Measurements from ENCODE around the gene GAA.
A peak's percentile ranks its signal among the peaks of the same experiment; 100 is the strongest.

GAA gene

DNA sequence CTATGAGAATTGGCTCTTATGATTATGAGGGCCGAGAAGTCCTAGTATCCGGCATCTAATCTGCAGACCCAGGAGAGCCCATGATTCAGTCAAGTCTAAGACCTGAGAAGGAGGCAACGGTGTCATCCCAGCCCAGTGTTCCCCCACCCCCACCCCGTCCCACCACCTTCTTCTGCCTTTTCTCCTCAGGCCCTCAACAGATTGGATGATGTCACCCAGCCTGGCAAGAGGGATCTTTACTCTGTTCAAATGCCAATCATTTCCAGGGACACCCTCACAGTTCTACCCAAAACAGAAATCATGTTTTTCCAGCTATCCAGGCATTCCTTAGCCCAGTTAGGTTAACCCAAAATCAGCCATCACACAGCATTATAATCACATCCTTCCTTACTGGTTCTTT is 10.0 kb upstream of the GAA start:
- peak overlapping the region in 1 of 11 experiments; percentile 72; a peak in 2 of 22 replicates for H3K9ac ChIP-seq
- H3K4me3 ChIP-seq = no peak overlapping the region
- TF ChIP-seq Cebpa-rat (IDR thresholded peaks at IDR 0.05) = no peak
- H3K9me3 ChIP-seq (replicated peaks in 1 of 11) = no peaks in the 10 kb centered on the region
- H3K4me2 ChIP-seq = peak overlapping the region in 4 of 11 experiments; percentile 73 to 85 (median 77); a peak in 6 of 22 replicates
- H3K27me3 ChIP-seq = 0 out of 22 replicates have a peak, but pooled peaks cover 0 to under 1% (median 0%) of the 10 kb centered on the region in 11 experiments
- no peaks in the 10 kb centered on the region for H3K36me3 ChIP-seq
- 0 out of 22 replicates have a peak, but pooled peaks cover 0 to 5% (median 0%) of the 10 kb centered on the region in 11 experiments for H4K20me1 ChIP-seq
- H3K27ac ChIP-seq = peak overlapping the region in 4 of 11 experiments; percentile 76 to 89 (median 80); a peak in 7 of 22 replicates
- peaks cover 0 to 45% (median 20%) of the 10 kb centered on the region in 10 experiments; a peak in 14 of 20 replicates for H3K4me1 ChIP-seq

DNA sequence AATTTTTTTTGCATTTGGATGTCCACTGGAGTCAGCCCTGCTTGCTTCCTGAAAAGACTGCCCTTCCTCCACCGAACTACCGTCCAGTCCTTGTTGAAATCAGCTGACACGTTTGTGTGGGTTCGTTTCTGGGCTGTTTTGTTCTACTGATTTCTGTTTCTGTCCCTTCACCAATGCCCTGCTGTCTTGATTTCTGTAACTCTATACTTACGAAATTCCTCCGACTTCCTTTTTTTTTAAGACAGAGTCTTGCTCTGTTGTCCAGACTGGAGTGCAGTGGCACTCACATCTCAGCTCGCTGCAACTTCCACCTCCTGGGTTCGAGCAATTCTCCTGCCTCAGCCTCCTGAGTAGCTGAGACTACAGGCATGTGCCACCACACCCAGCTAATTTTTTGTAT is 8.4 kb upstream of the GAA start:
- no peaks in the 10 kb centered on the region for H3K27me3 ChIP-seq
- H3K9ac ChIP-seq = peak overlapping the region in 5 of 11 experiments; percentile 28 to 72 (median 52); a peak in 8 of 22 replicates
- H3K4me3 ChIP-seq = no peak overlapping the region
- H4K20me1 ChIP-seq = no peaks in the 10 kb centered on the region
- peak in 2 of 11 experiments; percentile 28 to 44; a peak in 1 of 22 replicates for TF ChIP-seq Cebpa-rat (IDR thresholded peaks at IDR 0.05)
- H3K9me3 ChIP-seq (replicated peaks in 1 of 11) = no peaks in the 10 kb centered on the region
- peaks cover 0 to 45% (median 20%) of the 10 kb centered on the region in 10 experiments; a peak in 13 of 20 replicates for H3K4me1 ChIP-seq
- H3K36me3 ChIP-seq = no peaks in the 10 kb centered on the region
- peak overlapping the region in 7 of 11 experiments; percentile 26 to 85 (median 73); a peak in 15 of 22 replicates for H3K4me2 ChIP-seq
- peak overlapping the region in 7 of 11 experiments; percentile 22 to 89 (median 76); a peak in 13 of 22 replicates for H3K27ac ChIP-seq

DNA sequence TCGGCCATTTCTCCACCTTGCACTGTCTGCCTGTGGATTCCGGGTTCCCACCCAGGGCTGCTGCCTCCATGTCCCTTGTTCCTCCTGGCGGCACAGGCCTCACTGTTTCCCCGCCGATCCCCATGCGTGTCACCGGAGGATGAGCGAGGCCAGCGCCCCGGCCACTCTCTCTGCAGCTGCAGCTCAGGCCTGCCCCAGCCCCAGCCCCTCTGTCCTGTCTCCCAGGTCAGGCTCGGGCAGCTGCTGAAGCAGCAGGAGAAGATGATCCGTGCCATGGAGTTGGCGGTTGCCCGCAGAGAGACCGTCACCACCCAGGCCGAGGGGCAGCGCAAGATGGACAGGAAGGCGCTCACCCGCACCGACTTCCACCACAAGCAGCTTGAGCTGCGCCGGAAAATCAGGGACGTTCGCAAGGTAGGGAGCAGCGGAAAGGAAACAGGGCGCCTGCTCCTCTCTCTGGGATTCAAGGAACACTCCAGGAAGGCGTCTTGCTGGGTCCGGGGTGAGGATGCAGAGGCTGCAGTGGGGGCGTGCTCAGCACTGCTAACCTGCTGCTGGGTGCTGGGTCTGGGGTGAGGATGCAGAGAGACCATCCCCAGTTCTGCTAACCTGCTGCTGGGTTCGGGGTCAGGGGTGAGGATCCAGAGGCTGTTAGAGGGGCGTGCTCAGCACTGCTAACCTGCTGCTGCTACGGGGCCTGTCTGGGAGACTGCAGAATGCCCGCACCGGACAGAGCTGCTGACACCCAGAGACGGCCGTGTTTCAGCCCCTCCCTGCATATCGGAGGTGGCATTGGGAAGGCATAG is 6.1 kb upstream of the GAA start:
- no peaks in the 10 kb centered on the region for H3K9me3 ChIP-seq (replicated peaks in 1 of 11)
- H4K20me1 ChIP-seq = no peaks in the 10 kb centered on the region
- no peaks in the 10 kb centered on the region for H3K27me3 ChIP-seq
- H3K27ac ChIP-seq = no peak overlapping the region
- no peak overlapping the region for H3K4me3 ChIP-seq
- no peak for TF ChIP-seq Cebpa-rat (IDR thresholded peaks at IDR 0.05)
- H3K4me1 ChIP-seq = peaks cover 10 to 53% (median 28%) of the 10 kb centered on the region in 10 experiments
- no peaks in the 10 kb centered on the region for H3K36me3 ChIP-seq
- no peak overlapping the region for H3K9ac ChIP-seq
- no peak overlapping the region; a peak in 1 of 22 replicates for H3K4me2 ChIP-seq

DNA sequence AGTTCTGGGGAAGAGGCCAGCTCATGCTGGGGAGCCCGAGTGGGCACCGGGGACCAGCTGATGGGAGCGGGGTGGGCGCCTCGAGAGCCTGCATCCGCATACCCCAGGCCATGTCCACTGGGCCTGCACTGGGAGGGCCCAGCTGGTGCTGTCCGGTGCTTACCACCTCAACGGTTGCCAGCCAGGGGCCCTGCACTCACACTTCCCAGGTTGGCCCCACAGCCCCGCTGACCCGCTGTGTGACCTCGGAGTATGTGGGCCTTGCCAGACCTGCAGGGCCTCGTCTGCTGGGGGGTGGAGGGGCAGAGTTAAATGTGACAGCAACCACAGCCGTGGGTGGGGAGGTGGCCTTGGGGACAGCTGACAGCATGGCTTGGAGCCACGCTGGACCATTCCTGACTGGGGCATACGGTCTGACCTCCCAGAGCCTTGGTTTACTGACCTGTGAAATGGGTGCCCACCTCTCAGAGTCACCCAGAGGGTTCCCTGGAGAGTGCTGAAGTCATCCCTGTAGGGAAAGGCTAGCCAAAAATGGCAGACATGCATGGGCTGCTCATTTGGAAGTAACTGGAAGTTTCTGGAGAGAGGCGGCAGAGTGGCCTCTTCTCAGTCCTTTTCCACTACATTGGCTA is 5.4 kb upstream of the GAA start:
- Histone ChIP-seq H4K20me1 (no peaks in the 10 kb centered on the region), H3K27ac (no peak overlapping the region), H3K9me3 (replicated peaks in 1 of 11) (no peaks in the 10 kb centered on the region), H3K9ac (no peak overlapping the region), H3K4me3 (no peak overlapping the region), H3K36me3 (no peaks in the 10 kb centered on the region), H3K4me1 (peaks cover 17 to 53% (median 35%) of the 10 kb centered on the region in 10 experiments), H3K27me3 (no peaks in the 10 kb centered on the region), H3K4me2 (no peak overlapping the region; a peak in 1 of 22 replicates)
- no peak for TF ChIP-seq Cebpa-rat (IDR thresholded peaks at IDR 0.05)

DNA sequence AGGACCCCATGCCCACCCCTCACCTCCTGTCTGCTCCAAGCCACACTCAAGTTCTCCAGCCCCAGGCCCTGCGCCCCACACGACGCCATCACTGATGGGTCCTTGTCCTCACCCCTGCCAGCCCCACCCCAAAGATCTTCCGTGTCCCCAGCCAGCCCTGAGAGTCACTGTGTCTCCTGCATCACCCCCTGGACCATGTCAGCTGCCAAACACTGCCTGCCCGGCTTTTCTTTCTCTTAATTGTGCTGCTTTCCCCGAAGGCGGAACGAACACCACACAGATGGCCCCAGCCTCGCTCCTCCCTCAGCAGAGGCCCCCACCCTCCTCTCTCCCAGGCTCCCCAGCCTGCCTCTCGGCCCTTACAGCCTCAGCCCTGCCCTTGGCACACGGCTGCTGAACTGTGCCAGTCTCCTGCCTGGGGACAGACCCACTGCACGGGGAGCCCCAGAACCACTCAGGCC is 4.8 kb upstream of the GAA start:
- Histone ChIP-seq H3K9ac (0 out of 22 replicates have a peak overlapping the region, but pooled peaks of 2 of the 11 experiments have one; percentile 23 to 24), H3K36me3 (no peaks in the 10 kb centered on the region), H3K4me3 (no peak overlapping the region), H3K4me1 (peaks cover 18 to 48% (median 35%) of the 10 kb centered on the region in 10 experiments), H3K27ac (no peak overlapping the region), H3K27me3 (no peaks in the 10 kb centered on the region), H3K4me2 (no peak overlapping the region), H4K20me1 (no peaks in the 10 kb centered on the region), H3K9me3 (replicated peaks in 1 of 11) (no peaks in the 10 kb centered on the region)
- TF ChIP-seq Cebpa-rat (IDR thresholded peaks at IDR 0.05) = no peak

DNA sequence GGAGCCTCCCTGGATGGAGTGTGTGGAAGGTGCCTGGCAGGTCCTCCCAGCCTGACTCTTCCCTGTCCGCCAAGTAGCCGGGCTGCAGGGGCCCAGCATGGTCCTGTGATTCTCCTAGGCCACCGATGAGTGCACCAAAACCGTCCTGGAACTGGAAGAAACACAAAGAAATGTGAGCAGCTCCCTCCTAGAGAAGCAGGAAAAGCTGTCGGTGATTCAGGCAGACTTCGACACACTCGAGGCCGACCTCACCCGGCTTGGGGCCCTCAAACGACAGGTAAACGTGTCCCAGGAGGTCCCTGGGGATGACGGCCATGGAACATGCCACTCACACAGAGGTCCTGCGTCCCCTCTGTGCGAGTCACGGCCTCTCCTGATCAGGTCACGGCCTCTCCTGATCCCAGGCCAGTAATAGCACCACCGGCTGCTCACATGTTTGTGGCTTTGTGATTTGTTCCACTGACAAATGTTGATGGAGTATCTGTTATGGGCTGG is 4.2 kb upstream of the GAA start:
- Histone ChIP-seq H4K20me1 (peaks cover 0 to under 1% (median 0%) of the 10 kb centered on the region in 11 experiments; a peak in 1 of 22 replicates), H3K27me3 (no peaks in the 10 kb centered on the region), H3K9me3 (replicated peaks in 1 of 11) (no peaks in the 10 kb centered on the region), H3K4me2 (no peak overlapping the region), H3K27ac (no peak overlapping the region), H3K4me1 (peaks cover 21 to 42% (median 35%) of the 10 kb centered on the region in 10 experiments), H3K4me3 (no peak overlapping the region), H3K9ac (0 out of 22 replicates have a peak overlapping the region, but pooled peaks of 1 of the 11 experiments have one; percentile 24), H3K36me3 (no peaks in the 10 kb centered on the region)
- TF ChIP-seq Cebpa-rat (IDR thresholded peaks at IDR 0.05) = no peak

DNA sequence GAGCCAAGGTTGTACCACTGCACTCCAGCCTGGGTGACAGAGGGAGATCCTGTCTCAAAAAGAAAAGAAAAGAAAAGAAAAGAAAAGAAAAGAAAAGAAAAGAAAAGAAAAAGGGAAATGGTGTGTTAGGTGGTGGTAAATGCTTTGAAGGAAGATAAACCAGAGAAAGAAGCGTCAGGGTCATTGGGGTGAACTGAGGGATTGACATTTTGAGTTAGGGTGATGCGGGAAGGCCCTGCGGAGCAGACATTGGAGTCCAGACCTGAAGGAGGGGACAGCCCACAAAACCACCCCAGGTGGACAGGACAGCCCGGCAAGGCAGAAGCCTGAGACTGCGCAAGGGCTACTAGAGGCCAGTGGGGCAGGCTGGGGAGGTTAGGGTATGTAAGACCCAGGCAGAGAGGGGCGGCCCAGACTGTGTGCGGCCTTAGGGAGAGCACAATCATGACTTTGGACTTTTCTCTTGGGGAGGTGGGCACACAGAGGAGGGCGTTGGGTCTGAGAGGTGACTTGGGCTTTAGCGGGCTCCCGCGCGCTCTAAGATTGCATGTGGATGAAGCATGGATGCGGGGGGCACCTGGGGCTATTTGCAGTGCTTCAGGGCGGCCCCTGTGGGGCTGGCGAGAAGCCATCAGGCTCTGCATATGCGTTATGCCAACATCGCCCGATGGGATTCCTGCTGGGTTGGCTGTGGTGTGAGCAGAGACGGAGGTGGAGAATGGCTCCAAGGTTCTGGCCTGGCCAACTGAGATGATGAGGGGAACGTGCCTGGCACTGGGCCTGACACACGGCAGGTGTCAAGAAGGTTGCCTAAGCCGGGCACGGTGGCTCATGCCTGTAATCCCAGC is 3.3 kb upstream of the GAA start:
- no peak for TF ChIP-seq Cebpa-rat (IDR thresholded peaks at IDR 0.05)
- H3K36me3 ChIP-seq = peaks cover 0 to under 1% (median 0%) of the 10 kb centered on the region in 11 experiments; a peak in 1 of 22 replicates

More for the DNA sequence above, 3.3 kb upstream of the GAA start:
- Histone ChIP-seq H4K20me1 (peaks cover 0 to 9% (median 0%) of the 10 kb centered on the region in 11 experiments; a peak in 2 of 22 replicates), H3K27ac (no peak overlapping the region), H3K9me3 (replicated peaks in 1 of 11) (no peaks in the 10 kb centered on the region), H3K4me2 (no peak overlapping the region), H3K4me3 (no peak overlapping the region), H3K4me1 (peaks cover 25 to 45% (median 35%) of the 10 kb centered on the region in 10 experiments), H3K27me3 (no peaks in the 10 kb centered on the region), H3K9ac (no peak overlapping the region)
